ENCODE data around the gene CCDC69. TPM values are rescaled to one million over a fixed set of nuclear protein-coding genes. Genes with fewer than 3 reads are reported as not detected.
A peak's percentile ranks its signal among the peaks of the same experiment; 100 is the strongest.

Gene CCDC69
- total RNA-seq, 1 experiment from 2014 or later: 2.8 TPM

- ChIA-PET POLR2A (interaction anchor here (1.0 kb wide), 2 partner anchors 33 to 75 kb away, joined by 3 to 4 read pairs; no protein-coding TSS in a partner anchor), CTCF (interaction anchor here (1.0 to 1.7 kb wide), 5 partner anchors 32 to 109 kb away, joined by 3 to 11 read pairs (median 5); no protein-coding TSS in a partner anchor)
- intact Hi-C loops (cut with micrococcal nuclease): no loop called here
- DNase-seq (ENCODE audit: unreplicated experiment): no peak
- H3K4me3 Mint-ChIP-seq (ENCODE audit: unreplicated experiment): peak overlapping the region; percentile 64
- H3K27ac Mint-ChIP-seq (ENCODE audit: low read depth, unreplicated experiment): no peak overlapping the region
- BruUV-seq (replicated peaks): no TSS peak
- no peaks in the 10 kb centered on the region for H3K36me3 Mint-ChIP-seq (ENCODE audit: insufficient read depth, unreplicated experiment)
- TF ChIP-seq CTCF (IDR thresholded peaks at IDR 0.05; ENCODE audit: unreplicated experiment): no peak
- H3K27me3 Mint-ChIP-seq (ENCODE audit: insufficient read depth, unreplicated experiment): peaks cover 37% of the 10 kb centered on the region
- peaks cover 9% of the 10 kb centered on the region for H3K4me1 Mint-ChIP-seq (ENCODE audit: insufficient read depth, unreplicated experiment)
- H3K9me3 Mint-ChIP-seq (ENCODE audit: unreplicated experiment): no peaks in the 10 kb centered on the region
These were observed 65.6 kb downstream of the CCDC69 start for GRCh38 chr5:151158287-151158661.

- no TSS peak for BruUV-seq (replicated peaks)
- POLR2A ChIA-PET: interaction anchor here (1.0 kb wide), 2 partner anchors 32 to 74 kb away, joined by 3 to 4 read pairs; no protein-coding TSS in a partner anchor
- Mint-ChIP-seq H3K27me3 (ENCODE audit: insufficient read depth, unreplicated experiment) (peaks cover 37% of the 10 kb centered on the region), H3K4me3 (ENCODE audit: unreplicated experiment) (peak within 1 kb of the TSS; percentile 64), H3K27ac (ENCODE audit: low read depth, unreplicated experiment) (no peak within 1 kb of the TSS), H3K36me3 (ENCODE audit: insufficient read depth, unreplicated experiment) (no peaks in the 10 kb centered on the region), H3K9me3 (ENCODE audit: unreplicated experiment) (no peaks in the 10 kb centered on the region), H3K4me1 (ENCODE audit: insufficient read depth, unreplicated experiment) (peaks cover 9% of the 10 kb centered on the region)
- DNase-seq (ENCODE audit: unreplicated experiment): peak; percentile 81
- CTCF ChIA-PET: interaction anchor here (0.8 to 1.7 kb wide), 5 partner anchors 31 to 356 kb away, joined by 3 to 11 read pairs (median 5); no protein-coding TSS in a partner anchor
- TF ChIP-seq CTCF (IDR thresholded peaks at IDR 0.05; ENCODE audit: unreplicated experiment): no peak
- intact Hi-C loops (cut with micrococcal nuclease): no loop called here
These were observed 66.2 kb downstream of the CCDC69 start, which contains the start of gene ANXA6 for GRCh38 chr5:151157426-151158286. ANXA6 (minus strand) TSS chr5:151157779; CDS start chr5:151147901, 9,878 bp downstream.

- BruUV-seq (replicated peaks): no TSS peak
- Mint-ChIP-seq H3K4me3 (ENCODE audit: unreplicated experiment) (peak overlapping the region; percentile 64), H3K27me3 (ENCODE audit: insufficient read depth, unreplicated experiment) (peaks cover 37% of the 10 kb centered on the region), H3K9me3 (ENCODE audit: unreplicated experiment) (no peaks in the 10 kb centered on the region), H3K36me3 (ENCODE audit: insufficient read depth, unreplicated experiment) (no peaks in the 10 kb centered on the region), H3K4me1 (ENCODE audit: insufficient read depth, unreplicated experiment) (peaks cover 9% of the 10 kb centered on the region), H3K27ac (ENCODE audit: low read depth, unreplicated experiment) (no peak overlapping the region)
- intact Hi-C loops (cut with micrococcal nuclease): no loop called here
- DNase-seq (ENCODE audit: unreplicated experiment): no peak
- CTCF ChIA-PET: interaction anchor here (0.8 to 1.7 kb wide), 6 partner anchors 8 to 355 kb away, joined by 3 to 11 read pairs (median 4); no protein-coding TSS in a partner anchor
- POLR2A ChIA-PET: interaction anchor here (0.5 to 1.0 kb wide), 2 partner anchors 31 to 366 kb away, joined by 4 read pairs; no protein-coding TSS in a partner anchor
- no peak for TF ChIP-seq CTCF (IDR thresholded peaks at IDR 0.05; ENCODE audit: unreplicated experiment)
These were observed 67.1 kb downstream of the CCDC69 start for GRCh38 chr5:151156507-151157420.
